Transverse colon (tissue), 4 donors: Measurements from ENCODE around the gene CDC16. TPM values are rescaled to one million over a fixed set of nuclear protein-coding genes. Genes with fewer than 3 reads are reported as not detected.
"Not testable (repeated sequence)": the region's sequence is repeated elsewhere in the genome, so short reads cannot be mapped to it uniquely, and the experiment has no call there.

Experiments used
- DNase-seq: peaks from one replicate; pipeline ENCODE4 v3.0.0-alpha.2; 2019
- H3K27ac ChIP-seq, 4 donors: fragments of 200-600 bp; sonication (generic); 2 replicates each; pipeline ENCODE4 v1.5.1; 2016 to 2018; ENCODE audit warnings: inconsistent platforms in 4 of 4
- H3K27me3 ChIP-seq: fragments of 200-600 bp; sonication (generic); 2 replicates; pipeline ENCODE4 v1.5.1; 2017; ENCODE audit warnings: inconsistent platforms
- H3K36me3 ChIP-seq, 4 donors: fragments of 200-600 bp; sonication (generic); 2 replicates each; pipeline ENCODE4 v1.5.1; 2017 to 2019; ENCODE audit warnings: inconsistent platforms in 4 of 4
- H3K4me1 ChIP-seq, 4 donors: fragments of 200-600 bp; sonication (generic); 2 replicates each; pipeline ENCODE4 v1.5.1; 2017 to 2020; ENCODE audit warnings: inconsistent platforms in 4 of 4
- H3K4me3 ChIP-seq, 4 donors: fragments of 200-600 bp; sonication (generic); 1 replicate in 1 of 4; 2 replicates in 3 of 4; pipeline versions ENCODE4 v1.5.1 to v1.6.1; 2017 to 2019; ENCODE audit warnings: inconsistent platforms in 4 of 4
- H3K9me3 ChIP-seq, 2 donors: fragments of 200-600 bp; sonication (generic); 2 replicates each; pipeline ENCODE4 v1.5.1; 2017 to 2019; ENCODE audit warnings: inconsistent platforms in 2 of 2
- EP300 ChIP-seq: sonication (generic); formaldehyde crosslinking; IDR thresholded peaks from one replicate; pipeline ENCODE4 v1.6.1; 2017; ENCODE audit warnings: antibody characterized with exemption, low read depth
- POLR2A ChIP-seq: fragments of 450-650 bp; IDR thresholded peaks from one replicate; pipeline ENCODE4 v1.6.1; 2016; ENCODE audit warnings: antibody characterized with exemption, mild to moderate bottlenecking, moderate library complexity
- POLR2AphosphoS5 ChIP-seq, 3 donors: sonication (generic); formaldehyde crosslinking; IDR thresholded peaks; one replicate each; pipeline ENCODE4 v1.6.1; 2016; ENCODE audit warnings: antibody characterized with exemption in 3 of 3
- WGBS, 2 donors: methylation state at CpG; one replicate each; pipeline ENCODE4 v1.1.5; 2018; ENCODE audit warnings: low coverage in 1 of 2; 5-methylcytosine and 5-hydroxymethylcytosine counted together
- in situ Hi-C, 4 donors: fragments of 200-750 bp; cut with MboI; loops; one replicate each; pipeline versions ENCODE4 v1.15.0 to v1.15.1; 2017; ENCODE audit warnings: low sequenced_read_pairs in 3 of 4, low pct_ligation_motif_present in 1 of 4, low pct_unique_long_range_greater_than_20kb in 1 of 4
- intact Hi-C: fragments of 100-400 bp; cut with DNase I; formaldehyde crosslinking; loops from one replicate; pipeline ENCODE4 v1.15.1; 2023; ENCODE audit warnings: low total_unique reads
- total RNA-seq, 4 donors: library from RNA; depleted of rRNA; stranded (reverse); fragments of >200 nt; gene quantifications; one replicate each; pipeline ENCODE4 v1.1.0, GENCODE V29; 2016
- TF ChIP-seq, protein P1 (sequence below), 5 experiments: fragments of 200-600 bp in 3 of 5; fragments of 450-650 bp in 2 of 5; sonication (generic) in 3 of 5; IDR thresholded peaks; 1 replicate in 2 of 5; 2 replicates in 3 of 5; pipeline ENCODE4 v1.5.1; 2016 to 2017; ENCODE audit warnings: antibody characterized with exemption in 5 of 5, inconsistent platforms in 3 of 5, mild to moderate bottlenecking in 2 of 5, moderate library complexity in 1 of 5

CDC16 gene
- total RNA-seq, 4 donors from 2014 or later = 34.8 to 75.4 (median 56.1) TPM

DNA sequence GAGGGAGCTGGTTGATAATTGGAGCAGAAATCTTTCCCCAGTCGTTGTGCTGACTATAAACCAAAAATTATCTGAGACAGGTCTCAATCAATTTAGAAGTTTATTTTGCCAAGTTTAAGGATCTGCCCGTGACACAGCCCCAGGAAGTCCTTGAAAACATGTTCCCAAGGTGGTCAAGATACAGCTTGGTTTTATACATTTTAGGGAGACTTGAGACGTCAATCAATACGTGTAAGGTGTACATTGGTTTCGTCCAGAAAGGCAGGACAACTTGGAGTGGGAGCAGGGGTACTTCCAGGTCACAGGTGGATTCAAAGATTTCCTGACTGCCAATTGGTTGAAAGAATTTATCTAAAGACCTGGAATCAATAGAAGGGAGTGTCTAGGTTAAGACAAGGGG, 38.1 kb upstream of the CDC16 start:
- Histone ChIP-seq H3K9me3 (no peaks in the 10 kb centered on the region), H3K36me3 (no peaks in the 10 kb centered on the region), H3K4me3 (no peak overlapping the region), H3K27me3 (peaks cover 17% of the 10 kb centered on the region), H3K27ac (no peak overlapping the region), H3K4me1 (no peaks in the 10 kb centered on the region)
- intact Hi-C loops (no loop called here), in situ Hi-C loops (no loop called here)
- no peak for DNase-seq
- TF ChIP-seq POLR2AphosphoS5 (IDR thresholded peaks at IDR 0.05) (no peak), POLR2A (no peak), EP300 (no peak)
- TF ChIP-seq, protein P1, sequence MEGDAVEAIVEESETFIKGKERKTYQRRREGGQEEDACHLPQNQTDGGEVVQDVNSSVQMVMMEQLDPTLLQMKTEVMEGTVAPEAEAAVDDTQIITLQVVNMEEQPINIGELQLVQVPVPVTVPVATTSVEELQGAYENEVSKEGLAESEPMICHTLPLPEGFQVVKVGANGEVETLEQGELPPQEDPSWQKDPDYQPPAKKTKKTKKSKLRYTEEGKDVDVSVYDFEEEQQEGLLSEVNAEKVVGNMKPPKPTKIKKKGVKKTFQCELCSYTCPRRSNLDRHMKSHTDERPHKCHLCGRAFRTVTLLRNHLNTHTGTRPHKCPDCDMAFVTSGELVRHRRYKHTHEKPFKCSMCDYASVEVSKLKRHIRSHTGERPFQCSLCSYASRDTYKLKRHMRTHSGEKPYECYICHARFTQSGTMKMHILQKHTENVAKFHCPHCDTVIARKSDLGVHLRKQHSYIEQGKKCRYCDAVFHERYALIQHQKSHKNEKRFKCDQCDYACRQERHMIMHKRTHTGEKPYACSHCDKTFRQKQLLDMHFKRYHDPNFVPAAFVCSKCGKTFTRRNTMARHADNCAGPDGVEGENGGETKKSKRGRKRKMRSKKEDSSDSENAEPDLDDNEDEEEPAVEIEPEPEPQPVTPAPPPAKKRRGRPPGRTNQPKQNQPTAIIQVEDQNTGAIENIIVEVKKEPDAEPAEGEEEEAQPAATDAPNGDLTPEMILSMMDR (IDR thresholded peaks at IDR 0.05) = no peak
- 65 to 72% methylated on average over 4 to 5 of the region's 5 CpGs for WGBS, 2 donors

DNA sequence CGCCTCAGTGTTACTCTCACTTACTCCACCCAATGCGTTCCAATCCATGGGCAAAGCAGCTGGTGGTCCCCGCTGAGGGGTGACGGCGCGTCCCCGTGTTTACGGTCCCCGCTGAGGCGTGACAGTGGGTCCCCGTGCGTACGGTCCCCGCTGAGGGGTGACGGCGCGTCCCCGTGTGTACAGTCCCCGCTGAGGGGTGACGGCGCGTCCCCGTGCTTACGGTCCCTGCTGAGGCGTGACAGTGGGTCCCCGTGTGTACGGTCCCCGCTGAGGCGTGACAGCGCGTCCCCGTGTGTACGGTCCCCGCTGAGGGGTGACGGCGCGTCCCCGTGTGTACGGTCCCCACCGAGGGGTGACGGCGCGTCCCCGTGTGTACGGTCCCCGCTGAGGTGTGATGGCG, 36.1 kb upstream of the CDC16 start:
- DNase-seq = no peak
- no peak overlapping the region for H3K4me3 ChIP-seq
- TF ChIP-seq, protein P1 (IDR thresholded peaks at IDR 0.05) = no peak
- TF ChIP-seq EP300 (no peak), POLR2A (no peak), POLR2AphosphoS5 (IDR thresholded peaks at IDR 0.05) (no peak)
- intact Hi-C loops = no loop called here
- WGBS, 2 donors = 86 to 95% methylated on average over 2 to 46 of the region's 47 CpGs
- no peaks in the 10 kb centered on the region for H3K4me1 ChIP-seq
- H3K36me3 ChIP-seq = no peaks in the 10 kb centered on the region
- no peak overlapping the region for H3K27ac ChIP-seq
- H3K9me3 ChIP-seq = no peaks in the 10 kb centered on the region
- H3K27me3 ChIP-seq = peaks cover 17% of the 10 kb centered on the region
- in situ Hi-C loops = no loop called here

DNA sequence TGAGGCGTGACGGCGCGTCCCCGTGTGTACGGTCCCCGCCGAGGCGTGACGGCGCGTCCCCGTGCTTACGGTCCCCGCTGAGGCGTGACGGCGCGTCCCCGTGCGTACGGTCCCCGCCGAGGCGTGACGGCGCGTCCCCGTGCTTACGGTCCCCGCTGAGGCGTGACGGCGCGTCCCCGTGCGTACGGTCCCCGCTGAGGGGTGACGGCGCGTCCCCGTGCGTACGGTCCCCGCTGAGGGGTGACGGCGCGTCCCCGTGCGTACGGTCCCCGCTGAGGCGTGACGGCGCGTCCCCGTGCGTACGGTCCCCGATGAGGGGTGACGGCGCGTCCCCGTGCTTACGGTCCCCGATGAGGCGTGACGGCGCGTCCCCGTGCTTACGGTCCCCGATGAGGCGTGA, 35.2 kb upstream of the CDC16 start:
- peaks cover 17% of the 10 kb centered on the region for H3K27me3 ChIP-seq
- H3K36me3 ChIP-seq, intact Hi-C loops, H3K27ac ChIP-seq, H3K9me3 ChIP-seq, H3K4me3 ChIP-seq, in situ Hi-C loops, H3K4me1 ChIP-seq, DNase-seq: not testable (repeated sequence)
- 61 to 87% methylated on average over 3 to 57 of the region's 75 CpGs for WGBS, 2 donors

DNA sequence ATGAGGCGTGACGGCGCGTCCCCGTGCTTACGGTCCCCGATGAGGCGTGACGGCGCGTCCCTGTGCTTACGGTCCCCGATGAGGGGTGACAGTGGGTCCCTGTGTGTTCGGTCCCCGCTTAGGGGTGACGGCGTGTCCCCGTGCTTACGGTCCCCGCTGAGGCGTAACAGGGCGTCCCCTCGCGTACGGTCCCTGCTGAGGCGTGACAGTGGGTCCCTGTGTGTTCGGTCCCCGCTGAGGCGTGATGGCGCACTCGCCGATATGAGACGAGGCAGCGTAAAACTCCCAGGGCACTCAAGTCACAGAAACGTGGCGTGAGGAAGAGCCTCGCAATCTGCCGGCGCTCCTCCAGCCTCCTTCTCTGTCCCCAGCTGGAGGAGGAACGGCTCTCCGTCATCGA, 34.7 kb upstream of the CDC16 start:
- no peaks in the 10 kb centered on the region for H3K4me1 ChIP-seq
- WGBS, 2 donors = 64% methylated on average over 36 of the region's 42 CpGs; no CpG with 5 or more reads in 1 of the 2 donors

More for the DNA sequence above, 34.7 kb upstream of the CDC16 start:
- no peak overlapping the region for H3K27ac ChIP-seq
- H3K9me3 ChIP-seq = no peaks in the 10 kb centered on the region
- H3K36me3 ChIP-seq = no peaks in the 10 kb centered on the region
- peaks cover 17% of the 10 kb centered on the region for H3K27me3 ChIP-seq
- TF ChIP-seq POLR2AphosphoS5 (IDR thresholded peaks at IDR 0.05) (no peak), EP300 (no peak), POLR2A (no peak)
- TF ChIP-seq, protein P1 (IDR thresholded peaks at IDR 0.05) = no peak
- H3K4me3 ChIP-seq = no peak overlapping the region
- DNase-seq = no peak
- intact Hi-C loops (no loop called here), in situ Hi-C loops (no loop called here)
